Vagina (tissue), 2 donors: ENCODE results near the gene PIK3C2B.

ENCODE experiments used
- POLR2A ChIP-seq, 2 donors: fragments of 450-650 bp; IDR thresholded peaks; one replicate each; pipeline ENCODE4 v1.6.1; 2017; ENCODE audit warnings: antibody characterized with exemption in 2 of 2, mild to moderate bottlenecking in 2 of 2, moderate library complexity in 2 of 2
- POLR2AphosphoS5 ChIP-seq, 2 donors: sonication (generic); formaldehyde crosslinking; IDR thresholded peaks; one replicate each; pipeline ENCODE4 v1.9.0; 2017; ENCODE audit warnings: antibody characterized with exemption in 2 of 2, mild to moderate bottlenecking in 2 of 2, low read depth in 1 of 2; ENCODE audit not compliant: insufficient read depth in 1 of 2
- TF ChIP-seq, protein P1 (sequence below), 3 experiments: fragments of 450-650 bp in 2 of 3; fragments of 200-600 bp in 1 of 3; sonication (generic) in 1 of 3; IDR thresholded peaks; one replicate each; pipeline ENCODE4 v1.5.1; 2017 to 2019; ENCODE audit warnings: antibody characterized with exemption in 3 of 3, mild to moderate bottlenecking in 2 of 3, moderate library complexity in 2 of 3

DNA sequence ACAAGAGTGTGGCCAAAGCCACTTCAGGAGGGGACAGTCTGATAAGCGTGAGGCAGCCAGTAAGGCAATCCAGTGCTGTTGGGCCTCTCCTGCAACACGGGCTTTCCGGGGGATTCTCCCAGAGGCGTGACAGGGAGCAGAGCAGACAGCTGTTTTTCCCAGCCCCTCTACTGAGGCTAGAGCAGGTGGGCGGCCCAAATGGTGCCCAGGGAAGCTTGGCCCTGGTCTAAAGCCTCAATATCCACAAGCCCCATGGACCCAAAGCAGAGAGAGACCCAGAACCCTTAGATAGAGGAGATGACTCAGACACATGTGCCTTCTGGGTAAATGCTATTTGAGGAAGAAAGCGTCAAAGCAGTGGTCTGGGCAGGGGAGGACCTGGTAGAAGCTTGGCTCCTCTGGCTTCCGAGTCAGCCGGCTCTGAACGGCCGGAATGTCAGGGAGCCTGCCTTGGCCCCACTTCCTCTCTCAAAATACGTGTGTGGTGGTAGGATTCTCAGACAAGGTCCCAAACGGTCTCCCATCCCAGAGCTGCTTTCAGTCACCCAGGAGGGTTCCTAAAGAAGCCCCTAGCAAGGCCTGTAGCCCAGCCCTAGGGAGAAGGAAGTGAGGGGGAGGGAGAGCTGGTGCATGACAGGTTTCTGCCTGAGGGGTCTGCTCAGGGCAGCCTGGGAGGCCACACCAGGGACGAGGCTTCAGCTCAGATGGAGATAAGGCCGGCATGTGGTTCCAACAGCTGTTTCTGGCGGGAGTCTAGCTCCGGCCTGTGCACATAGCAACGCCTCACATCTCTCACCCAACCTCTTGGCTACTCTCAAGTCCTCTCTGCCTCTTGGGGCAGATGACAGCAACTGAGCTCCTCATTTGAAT is 28.8 kb downstream of the PIK3C2B start:
- TF ChIP-seq, protein P1, sequence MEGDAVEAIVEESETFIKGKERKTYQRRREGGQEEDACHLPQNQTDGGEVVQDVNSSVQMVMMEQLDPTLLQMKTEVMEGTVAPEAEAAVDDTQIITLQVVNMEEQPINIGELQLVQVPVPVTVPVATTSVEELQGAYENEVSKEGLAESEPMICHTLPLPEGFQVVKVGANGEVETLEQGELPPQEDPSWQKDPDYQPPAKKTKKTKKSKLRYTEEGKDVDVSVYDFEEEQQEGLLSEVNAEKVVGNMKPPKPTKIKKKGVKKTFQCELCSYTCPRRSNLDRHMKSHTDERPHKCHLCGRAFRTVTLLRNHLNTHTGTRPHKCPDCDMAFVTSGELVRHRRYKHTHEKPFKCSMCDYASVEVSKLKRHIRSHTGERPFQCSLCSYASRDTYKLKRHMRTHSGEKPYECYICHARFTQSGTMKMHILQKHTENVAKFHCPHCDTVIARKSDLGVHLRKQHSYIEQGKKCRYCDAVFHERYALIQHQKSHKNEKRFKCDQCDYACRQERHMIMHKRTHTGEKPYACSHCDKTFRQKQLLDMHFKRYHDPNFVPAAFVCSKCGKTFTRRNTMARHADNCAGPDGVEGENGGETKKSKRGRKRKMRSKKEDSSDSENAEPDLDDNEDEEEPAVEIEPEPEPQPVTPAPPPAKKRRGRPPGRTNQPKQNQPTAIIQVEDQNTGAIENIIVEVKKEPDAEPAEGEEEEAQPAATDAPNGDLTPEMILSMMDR (IDR thresholded peaks at IDR 0.05), result no peak
- TF ChIP-seq POLR2AphosphoS5 (IDR thresholded peaks at IDR 0.05; ENCODE audit: insufficient read depth in 1 of 2, low read depth in 1 of 2), result no peak
- no peak for TF ChIP-seq POLR2A (IDR thresholded peaks at IDR 0.05)
